Ammon's horn (tissue), 1 donor: ENCODE data around the gene CETN3.
A peak's percentile ranks its signal among the peaks of the same experiment; 100 is the strongest.
"Not testable (repeated sequence)": the region's sequence is repeated elsewhere in the genome, so short reads cannot be mapped to it uniquely, and the experiment has no call there.

Experiments
- DNase-seq: peaks from one replicate; pipeline ENCODE4 v3.0.0-alpha.2; 2016; ENCODE audit warnings: low spot score

CETN3 gene

GRCh38 chr5:90381213-90381929 is 28.2 kb downstream of the CETN3 start:
- DNase-seq, result no peak

- DNase-seq, result no peak
Observed at GRCh38 chr5:90379652-90380051, 29.9 kb downstream of the CETN3 start.

GRCh38 chr5:90378752-90379151 is 30.8 kb downstream of the CETN3 start:
- no peak for DNase-seq

GRCh38 chr5:90371269-90371668 is 38.3 kb downstream of the CETN3 start:
- not testable (repeated sequence) for DNase-seq

DNA sequence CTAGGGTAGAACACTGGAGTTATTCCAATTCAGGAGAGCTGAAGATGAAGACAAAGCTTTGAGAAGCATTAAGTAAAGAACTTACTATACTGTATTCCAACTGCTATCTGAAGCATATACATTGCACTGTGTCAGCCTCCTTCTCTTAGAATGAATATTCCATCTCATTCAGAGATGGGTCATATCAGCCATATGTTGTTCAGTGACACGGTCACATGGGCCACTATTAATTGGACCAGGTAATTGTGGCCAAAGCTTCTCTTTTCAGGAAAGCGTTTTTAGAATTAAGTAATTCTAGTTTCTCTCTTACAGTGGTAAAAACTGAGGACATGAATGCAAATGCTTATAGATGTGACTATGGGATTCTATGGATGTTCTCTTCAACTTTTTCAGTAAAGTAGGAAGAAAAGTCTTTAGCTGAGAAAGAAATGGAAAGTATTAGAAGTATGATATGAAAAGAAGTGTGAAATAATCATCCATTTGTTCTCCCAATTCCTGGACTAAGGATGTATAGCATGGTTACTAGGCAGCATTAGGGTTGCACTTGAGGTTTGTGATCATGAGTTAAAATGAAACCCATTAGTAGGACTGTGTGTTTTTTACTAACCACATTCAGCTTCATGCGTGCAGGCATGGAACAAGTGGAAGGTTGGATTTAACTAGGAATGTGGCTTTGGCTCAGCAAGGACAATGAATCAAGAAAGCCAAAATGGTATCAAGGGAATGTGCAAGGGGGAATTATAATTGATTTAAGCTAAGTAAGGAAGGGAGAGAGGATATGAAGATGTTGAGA is 40.9 kb downstream of the CETN3 start:
- no peak for DNase-seq

DNA sequence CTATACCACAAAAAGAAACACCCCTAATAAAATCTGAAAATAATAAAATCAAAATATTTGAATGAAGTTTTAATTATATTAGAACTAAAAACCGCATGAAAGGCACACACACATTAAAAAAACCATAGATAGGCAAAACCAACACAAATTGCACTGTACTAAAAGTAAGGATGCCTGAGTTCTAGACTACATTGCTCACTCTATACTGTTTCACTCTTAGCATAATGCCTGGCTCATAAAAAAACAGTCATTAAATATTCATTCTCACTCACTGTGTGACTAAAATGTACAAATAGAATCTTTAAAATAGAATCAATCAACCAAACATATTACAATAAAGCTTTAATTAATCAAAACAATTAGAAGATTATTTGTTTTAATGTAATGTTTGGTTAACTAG is 41.7 kb downstream of the CETN3 start:
- no peak for DNase-seq

GRCh38 chr5:90366948-90367347 is 42.6 kb downstream of the CETN3 start:
- no peak for DNase-seq

- no peak for DNase-seq
Observed at GRCh38 chr5:90365328-90365727, 44.2 kb downstream of the CETN3 start.

DNA sequence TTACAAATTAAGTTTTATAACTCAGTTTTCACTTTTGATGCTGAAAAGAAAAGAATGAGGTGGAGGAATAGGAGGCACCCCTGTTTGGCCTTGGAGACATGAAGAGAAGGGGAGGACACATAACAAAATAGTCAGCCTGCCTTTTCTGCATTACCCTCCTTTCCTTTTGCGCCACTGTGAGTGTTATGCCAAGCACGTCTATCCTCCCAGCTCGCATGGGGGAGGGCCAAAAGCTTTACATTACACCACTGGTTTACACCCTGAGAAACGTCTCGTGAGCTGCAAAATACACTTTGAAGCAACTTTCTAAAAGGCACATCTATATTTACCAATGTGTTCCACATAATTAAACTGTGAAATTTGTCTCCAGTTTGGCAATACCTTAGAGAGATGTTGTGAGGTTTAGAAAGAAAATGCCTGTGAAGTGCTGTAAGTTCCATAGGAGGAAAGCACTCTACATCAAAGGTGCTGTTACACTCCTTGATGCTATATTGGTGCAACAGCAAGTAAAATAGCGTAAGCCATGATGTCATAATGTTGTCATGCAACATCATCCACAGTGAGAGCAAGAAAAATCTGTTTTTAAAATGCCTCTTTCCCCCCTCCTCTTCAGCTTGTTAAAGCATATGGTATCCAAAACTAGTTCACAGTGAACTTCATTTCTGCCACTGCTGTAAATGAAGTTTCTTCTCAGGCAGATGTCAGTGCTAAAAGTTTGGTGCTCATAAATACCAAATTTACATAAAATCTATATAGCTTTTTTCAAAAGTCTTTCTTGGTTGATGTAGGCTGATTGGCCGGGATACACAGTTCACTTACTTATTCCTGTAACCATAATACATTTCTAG is 50.3 kb downstream of the CETN3 start:
- no peak for DNase-seq

DNA sequence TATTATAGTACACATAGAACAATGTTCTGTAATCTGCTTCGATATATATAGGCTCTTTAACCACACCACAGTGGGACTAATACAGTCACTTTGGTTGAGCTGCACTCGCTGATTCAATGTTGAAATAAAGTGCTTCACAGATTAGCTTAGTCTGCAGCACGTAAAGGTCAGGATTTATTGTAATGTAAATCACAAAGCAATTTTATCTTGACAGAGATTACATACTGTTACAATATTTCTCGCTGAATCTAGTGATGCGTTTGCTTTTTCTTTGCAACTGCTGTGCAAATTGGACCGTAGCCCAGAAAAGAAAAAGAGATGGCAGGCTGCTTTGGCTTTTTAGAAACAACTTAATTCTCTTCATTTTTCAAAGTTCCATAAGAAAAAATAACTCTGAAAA is 52.9 kb downstream of the CETN3 start:
- peak; percentile 20 for DNase-seq

DNA sequence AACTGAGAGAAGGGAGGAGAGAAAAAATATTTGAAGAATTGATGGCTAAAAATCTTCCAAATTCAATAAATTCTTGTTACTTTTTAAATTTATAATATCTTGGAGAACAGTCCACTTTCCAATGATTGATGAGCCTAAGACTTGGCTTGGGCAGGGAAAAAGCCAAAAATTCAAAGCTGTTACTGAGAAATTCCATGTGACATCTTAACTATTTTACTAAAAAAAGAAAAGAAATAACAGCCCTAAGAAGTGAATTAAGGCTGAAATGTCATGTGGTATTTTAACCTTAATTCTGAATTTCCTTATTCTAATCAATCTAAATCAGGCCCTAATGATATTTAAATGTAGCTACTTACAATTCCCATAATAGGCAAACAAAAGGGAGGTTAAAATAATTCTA is 53.4 kb downstream of the CETN3 start:
- DNase-seq, result no peak

DNA sequence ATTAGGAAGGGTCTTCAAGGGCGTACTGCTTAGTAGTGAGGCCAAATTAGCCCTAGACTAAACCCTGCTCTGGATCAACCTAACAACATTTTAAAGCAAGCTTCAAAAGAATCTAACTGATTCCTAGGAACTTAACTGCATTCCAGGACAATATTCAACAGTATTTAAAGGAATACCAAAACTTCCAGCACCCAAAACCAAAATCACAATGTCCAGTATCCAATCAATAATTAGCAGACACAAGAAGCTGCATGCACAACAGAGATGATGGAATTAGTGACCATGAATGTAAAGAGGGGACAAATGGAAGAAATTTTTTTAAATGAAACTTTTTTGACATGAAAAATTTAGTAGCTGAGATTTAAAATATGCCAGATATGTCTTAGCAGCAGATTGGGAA is 53.9 kb downstream of the CETN3 start:
- no peak for DNase-seq

GRCh38 chr5:90353254-90353653 is 56.3 kb downstream of the CETN3 start:
- DNase-seq, result no peak

DNA sequence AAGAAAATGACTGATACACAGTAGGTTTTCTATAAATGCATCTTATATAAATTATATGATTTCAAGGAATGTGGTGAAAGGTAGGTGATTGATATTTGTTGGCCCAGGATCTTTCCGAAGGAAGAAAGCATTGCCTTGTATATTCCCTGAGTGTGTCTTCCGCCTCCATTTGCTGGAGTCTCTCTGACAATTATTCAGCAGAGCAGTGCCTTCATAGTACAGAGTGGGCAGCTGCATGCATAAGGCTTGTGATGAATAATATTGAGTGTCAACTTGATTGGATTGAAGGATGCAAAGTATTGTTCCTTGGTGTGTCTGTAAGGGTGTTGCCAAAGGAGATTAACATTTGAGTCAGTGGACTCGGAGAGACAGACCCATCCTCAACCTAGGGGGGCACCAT is 58.5 kb downstream of the CETN3 start:
- no peak for DNase-seq

- DNase-seq, result no peak
Observed at GRCh38 chr5:90347462-90347861, 62.1 kb downstream of the CETN3 start.

DNA sequence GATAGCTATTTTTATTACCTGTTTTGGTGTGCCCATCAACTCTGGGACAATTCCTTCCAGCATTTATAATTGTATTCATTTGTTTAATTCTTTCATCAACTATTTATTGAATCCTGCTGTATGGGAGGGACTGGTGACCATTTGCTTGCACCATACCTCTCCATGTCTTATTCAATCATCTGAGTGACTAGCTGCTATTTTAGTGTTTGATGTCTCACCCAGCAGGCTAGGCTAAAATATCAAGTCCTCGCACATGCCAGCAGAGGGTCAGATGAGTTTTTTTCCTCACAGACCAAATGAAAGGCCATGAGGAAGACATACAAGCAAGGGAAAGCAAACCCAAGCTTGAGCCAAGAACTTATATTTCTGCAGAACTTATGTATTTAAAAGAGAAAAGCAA is 63.9 kb downstream of the CETN3 start:
- no peak for DNase-seq

DNA sequence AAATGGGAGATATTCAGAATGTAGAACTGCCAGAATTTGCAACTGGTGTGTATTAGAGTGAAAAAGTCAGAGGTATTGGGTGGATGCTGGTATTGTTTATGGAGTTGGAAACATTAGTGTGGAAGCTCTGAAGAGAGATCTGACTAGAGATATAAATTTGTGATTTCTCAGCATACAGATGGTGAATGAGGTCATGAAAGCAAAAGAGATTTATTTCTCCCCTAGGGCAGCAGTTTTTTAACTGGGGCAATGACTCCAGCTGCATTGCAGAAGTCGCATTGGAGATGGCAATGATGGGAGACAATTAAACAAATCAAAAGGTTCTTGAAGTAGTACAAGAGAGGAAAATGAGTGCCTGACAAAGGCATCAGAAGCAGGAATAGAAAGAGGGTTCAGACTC is 64.9 kb downstream of the CETN3 start:
- DNase-seq, result no peak

- DNase-seq, result not testable (repeated sequence)
Observed at GRCh38 chr5:90343731-90344130, 65.8 kb downstream of the CETN3 start.

DNA sequence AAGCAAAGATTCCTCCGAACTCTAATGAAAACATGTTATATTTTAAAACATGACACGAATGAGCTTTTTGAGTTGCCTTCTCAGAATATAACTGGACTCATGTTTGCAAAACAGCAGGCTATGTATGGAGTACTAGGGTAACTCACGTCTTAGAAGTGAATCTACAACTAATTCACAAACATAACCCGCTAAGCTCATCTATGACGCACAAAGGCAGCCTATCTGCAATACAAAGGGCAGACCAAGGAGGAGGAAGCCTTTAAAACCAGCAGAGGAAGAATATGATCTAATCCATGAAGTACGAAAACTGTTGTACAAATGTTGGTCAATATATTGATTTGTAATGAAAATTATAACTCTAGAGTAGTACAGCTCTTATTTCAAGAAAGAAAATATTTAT is 67.0 kb downstream of the CETN3 start:
- DNase-seq, result no peak
